K562 (cell line): ENCODE data around the gene NME2. TPM values are rescaled to one million over a fixed set of nuclear protein-coding genes. Genes with fewer than 3 reads are reported as not detected.
A peak's percentile ranks its signal among the peaks of the same experiment; 100 is the strongest.

Experiments used
- ETV6 ChIP-seq, 3 experiments: fragments of 150-350 bp in 1 of 3; sonication (generic) in 1 of 3; formaldehyde crosslinking in 1 of 3; IDR thresholded peaks; 2 replicates each; pipeline versions ENCODE4 v1.6.1 to v1.8.0; 2014 to 2022; ENCODE audit warnings: borderline replicate concordance in 2 of 3, low read depth in 2 of 3, antibody characterized with exemption in 1 of 3, low read length in 1 of 3, mild to moderate bottlenecking in 1 of 3, missing genetic modification reagents in 1 of 3
- EWSR1 ChIP-seq: fragments of 450-650 bp; IDR thresholded peaks from 2 replicates; pipeline ENCODE4 v1.6.1; 2018; ENCODE audit warnings: borderline replicate concordance, mild to moderate bottlenecking, low read depth, moderate library complexity; ENCODE audit not compliant: partially characterized antibody
- GATA2 ChIP-seq: sonication (generic); formaldehyde crosslinking; IDR thresholded peaks from 2 replicates; pipeline ENCODE4 v1.4.0; 2020; ENCODE audit warnings: mild to moderate bottlenecking, missing genetic modification reagents
- KAT7 ChIP-seq: sonication (generic); formaldehyde crosslinking; IDR thresholded peaks from 2 replicates; pipeline ENCODE4 v1.8.0; 2022; ENCODE audit warnings: missing genetic modification reagents, mild to moderate bottlenecking, borderline replicate concordance
- KLF10 ChIP-seq: fragments of 250-450 bp; sonication (Bioruptor Pico); IDR thresholded peaks from 2 replicates; pipeline ENCODE4 v1.6.1; 2021; ENCODE audit warnings: matching md5 sums
- LARP7 ChIP-seq: fragments of 450-650 bp; IDR thresholded peaks from 2 replicates; pipeline ENCODE4 v1.6.1; 2016
- NCOA4 ChIP-seq: fragments of 450-650 bp; IDR thresholded peaks from 2 replicates; pipeline ENCODE4 v1.6.1; 2018; ENCODE audit warnings: mild to moderate bottlenecking; ENCODE audit not compliant: partially characterized antibody
- NFE2 ChIP-seq: IDR thresholded peaks from 2 replicates; pipeline ENCODE4 v1.6.1; 2014; ENCODE audit warnings: antibody characterized with exemption, low read depth
- NR2C2 ChIP-seq, 2 experiments: fragments of 200-800 bp in 1 of 2; sonication (Bioruptor generic) in 1 of 2; sonication (generic) in 1 of 2; formaldehyde crosslinking in 1 of 2; IDR thresholded peaks; 2 replicates each; pipeline versions ENCODE4 v1.6.1 to v1.8.0; 2016 to 2022; ENCODE audit warnings: mild to moderate bottlenecking in 1 of 2, missing compliant biosample characterization in 1 of 2, missing genetic modification characterization in 1 of 2, missing genetic modification reagents in 1 of 2
- SMARCA4 ChIP-seq: fragments of 450-650 bp; IDR thresholded peaks from 2 replicates; pipeline ENCODE4 v1.6.1; 2016
- ZNF174 ChIP-seq: fragments of 250-450 bp; sonication (Bioruptor Pico); IDR thresholded peaks from 2 replicates; pipeline ENCODE4 v1.4.0; 2020; ENCODE audit warnings: mild to moderate bottlenecking
- ZNF224 ChIP-seq: sonication (generic); formaldehyde crosslinking; IDR thresholded peaks from 2 replicates; pipeline ENCODE4 v1.8.0; 2022; ENCODE audit warnings: mild to moderate bottlenecking, missing genetic modification reagents
- ZNF57 ChIP-seq: fragments of 450-650 bp; formaldehyde crosslinking; IDR thresholded peaks from 2 replicates; pipeline ENCODE4 v1.4.0; 2020; ENCODE audit warnings: mild to moderate bottlenecking, moderate library complexity
- polyA plus RNA-seq, 8 experiments: library from polyadenylated mRNA; depleted of rRNA in 4 of 8; stranded (reverse) in 5 of 8; unstranded in 3 of 8; fragments of >200 nt; fragmentation: Nextera tagmentation in 2 of 8; fragmentation: Illumina TruSeq in 1 of 8; extraction: Ambion mirVana in 2 of 8; extraction: Trizol in 1 of 8; gene quantifications; 2 replicates each; pipeline versions ENCODE4 v1.2.1 to v1.2.3, GENCODE V29; 2011 to 2014; ENCODE audit warnings: inconsistent platforms in 1 of 8, missing spikeins in 1 of 8
- total RNA-seq, 7 experiments: library from RNA; depleted of rRNA in 6 of 7; stranded (reverse); fragments of >200 nt in 6 of 7; fragmentation: Illumina TruSeq in 2 of 7; extraction: Trizol in 2 of 7; gene quantifications; 2 replicates each; pipeline versions ENCODE4 v1.2.1 to v1.2.3, GENCODE V29; 2011 to 2021; ENCODE audit warnings: low replicate concordance in 1 of 7
- TF ChIP-seq, protein P1 (sequence below), 3 experiments: fragments of 200-800 bp in 1 of 3; fragments of 250-450 bp in 1 of 3; fragments of 450-650 bp in 1 of 3; sonication (Bioruptor Pico) in 1 of 3; sonication (Bioruptor generic) in 1 of 3; formaldehyde crosslinking in 1 of 3; IDR thresholded peaks; 2 replicates each; pipeline versions ENCODE4 v1.6.1 to v1.8.0; 2016 to 2022; ENCODE audit warnings: mild to moderate bottlenecking in 2 of 3, missing genetic modification characterization in 2 of 3, missing compliant biosample characterization in 1 of 3, moderate library complexity in 1 of 3
- TF ChIP-seq, protein P2 (sequence below): sonication (generic); formaldehyde crosslinking; IDR thresholded peaks from 2 replicates; pipeline ENCODE4 v1.8.0; 2022; ENCODE audit warnings: mild to moderate bottlenecking, missing genetic modification reagents

Gene NME2
- total and polyA plus RNA-seq, 9 of the 15 experiments (the other 6 are each of a cell fraction or from before 2014, with no cell fraction given): 684 to 1,202 (median 924) TPM

DNA sequence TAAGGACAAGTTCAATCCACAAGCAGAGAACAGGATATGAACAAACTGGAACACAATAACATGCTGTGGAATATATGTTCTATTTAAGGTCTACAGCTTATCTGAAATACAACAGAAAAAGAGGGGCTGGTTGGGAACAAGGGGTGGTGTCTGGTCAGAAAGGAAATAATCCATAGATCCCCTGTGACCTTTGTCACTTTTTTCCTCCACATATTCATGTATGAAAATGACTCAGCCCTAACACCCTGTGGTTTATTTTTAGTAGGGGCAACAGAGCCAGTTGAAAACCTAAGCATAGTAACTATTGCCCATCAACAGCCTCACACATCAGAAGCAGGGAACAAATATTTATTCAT is 33.3 kb upstream of the NME2 start (continued):
- no peak for TF ChIP-seq GATA2 (CRISPR knock-in tag)
- TF ChIP-seq ZNF224 (CRISPR knock-in tag): no peak
- TF ChIP-seq SMARCA4: 0 out of 2 replicates have a peak, but pooled peaks have one; percentile 23
- TF ChIP-seq ZNF174: no peak
- TF ChIP-seq, protein P1, sequence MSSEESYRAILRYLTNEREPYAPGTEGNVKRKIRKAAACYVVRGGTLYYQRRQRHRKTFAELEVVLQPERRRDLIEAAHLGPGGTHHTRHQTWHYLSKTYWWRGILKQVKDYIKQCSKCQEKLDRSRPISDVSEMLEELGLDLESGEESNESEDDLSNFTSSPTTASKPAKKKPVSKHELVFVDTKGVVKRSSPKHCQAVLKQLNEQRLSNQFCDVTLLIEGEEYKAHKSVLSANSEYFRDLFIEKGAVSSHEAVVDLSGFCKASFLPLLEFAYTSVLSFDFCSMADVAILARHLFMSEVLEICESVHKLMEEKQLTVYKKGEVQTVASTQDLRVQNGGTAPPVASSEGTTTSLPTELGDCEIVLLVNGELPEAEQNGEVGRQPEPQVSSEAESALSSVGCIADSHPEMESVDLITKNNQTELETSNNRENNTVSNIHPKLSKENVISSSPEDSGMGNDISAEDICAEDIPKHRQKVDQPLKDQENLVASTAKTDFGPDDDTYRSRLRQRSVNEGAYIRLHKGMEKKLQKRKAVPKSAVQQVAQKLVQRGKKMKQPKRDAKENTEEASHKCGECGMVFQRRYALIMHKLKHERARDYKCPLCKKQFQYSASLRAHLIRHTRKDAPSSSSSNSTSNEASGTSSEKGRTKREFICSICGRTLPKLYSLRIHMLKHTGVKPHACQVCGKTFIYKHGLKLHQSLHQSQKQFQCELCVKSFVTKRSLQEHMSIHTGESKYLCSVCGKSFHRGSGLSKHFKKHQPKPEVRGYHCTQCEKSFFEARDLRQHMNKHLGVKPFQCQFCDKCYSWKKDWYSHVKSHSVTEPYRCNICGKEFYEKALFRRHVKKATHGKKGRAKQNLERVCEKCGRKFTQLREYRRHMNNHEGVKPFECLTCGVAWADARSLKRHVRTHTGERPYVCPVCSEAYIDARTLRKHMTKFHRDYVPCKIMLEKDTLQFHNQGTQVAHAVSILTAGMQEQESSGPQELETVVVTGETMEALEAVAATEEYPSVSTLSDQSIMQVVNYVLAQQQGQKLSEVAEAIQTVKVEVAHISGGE (CRISPR knock-in tag; IDR thresholded peaks at IDR 0.05): 0 out of 6 replicates have a peak, but pooled peaks of 1 of the 3 experiments have one; percentile 26
- TF ChIP-seq ZNF57 (CRISPR knock-in tag): no peak
- no peak for TF ChIP-seq KAT7 (CRISPR knock-in tag)
- TF ChIP-seq NCOA4: no peak
- TF ChIP-seq LARP7: no peak
- no peak for TF ChIP-seq KLF10 (CRISPR knock-in tag)
- peak; percentile 53 for TF ChIP-seq NFE2
- TF ChIP-seq ETV6 (IDR thresholded peaks at IDR 0.05; ENCODE audit: borderline replicate concordance in 1 of 2, low read depth in 2 of 2, low read length in 1 of 2): no peak
- TF ChIP-seq ETV6 (CRISPR knock-in tag; IDR thresholded peaks at IDR 0.05; ENCODE audit: borderline replicate concordance): no peak
- TF ChIP-seq, protein P2, sequence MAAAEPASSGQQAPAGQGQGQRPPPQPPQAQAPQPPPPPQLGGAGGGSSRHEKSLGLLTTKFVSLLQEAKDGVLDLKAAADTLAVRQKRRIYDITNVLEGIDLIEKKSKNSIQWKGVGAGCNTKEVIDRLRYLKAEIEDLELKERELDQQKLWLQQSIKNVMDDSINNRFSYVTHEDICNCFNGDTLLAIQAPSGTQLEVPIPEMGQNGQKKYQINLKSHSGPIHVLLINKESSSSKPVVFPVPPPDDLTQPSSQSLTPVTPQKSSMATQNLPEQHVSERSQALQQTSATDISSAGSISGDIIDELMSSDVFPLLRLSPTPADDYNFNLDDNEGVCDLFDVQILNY (CRISPR knock-in tag): no peak
- no peak for TF ChIP-seq EWSR1
- TF ChIP-seq NR2C2 (CRISPR knock-in tag; IDR thresholded peaks at IDR 0.05): no peak
- TF ChIP-seq NR2C2 (tag; IDR thresholded peaks at IDR 0.05): no peak
